ENCODE results near the gene NCAM2.

The NCAM2 gene

GRCh38 chr21:21262048-21262447 lies 263.8 kb downstream of the NCAM2 start:
- H3K36me3 ChIP-seq (ENCODE audit: control insufficient read depth in 2 of 2, insufficient read depth in 1 of 2, low read length in 2 of 2): no peaks in the 10 kb centered on the region
- no peaks in the 10 kb centered on the region for H3K9me3 ChIP-seq (ENCODE audit: control insufficient read depth, insufficient read depth, low read depth, low read length)
- no peak overlapping the region for H3K27ac ChIP-seq (ENCODE audit: extremely low read depth, low read depth, low read length)
- H3K4me1 ChIP-seq (ENCODE audit: control insufficient read depth, insufficient read depth, low read length): no peaks in the 10 kb centered on the region
- POLR2A ChIA-PET: no interaction called here
- no peak for TF ChIP-seq ZBTB21 (tag by site-specific recombination; IDR thresholded peaks at IDR 0.05)
- TF ChIP-seq ZNF416 (tag by site-specific recombination; IDR thresholded peaks at IDR 0.05): no peak
- no peak for TF ChIP-seq ZNF549 (tag by site-specific recombination; IDR thresholded peaks at IDR 0.05)
- no peak for TF ChIP-seq PRDM1 (tag by site-specific recombination; IDR thresholded peaks at IDR 0.05)
- TF ChIP-seq SP7 (tag by site-specific recombination; IDR thresholded peaks at IDR 0.05): no peak
- TF ChIP-seq ZNF768 (tag by site-specific recombination; IDR thresholded peaks at IDR 0.05): no peak
- TF ChIP-seq RBAK (tag by site-specific recombination; IDR thresholded peaks at IDR 0.05): no peak
- no peak for TF ChIP-seq ZNF580 (tag by site-specific recombination; IDR thresholded peaks at IDR 0.05)
- TF ChIP-seq ZNF677 (tag by site-specific recombination; IDR thresholded peaks at IDR 0.05): no peak
- no peak for TF ChIP-seq ZNF658 (tag by site-specific recombination; IDR thresholded peaks at IDR 0.05)
- no peak for TF ChIP-seq ZNF223 (tag by site-specific recombination; IDR thresholded peaks at IDR 0.05)
- TF ChIP-seq BCL6B (tag by site-specific recombination; IDR thresholded peaks at IDR 0.05): no peak
- no peak for TF ChIP-seq ZNF121 (tag by site-specific recombination; IDR thresholded peaks at IDR 0.05)
- TF ChIP-seq IKZF3 (tag by site-specific recombination; IDR thresholded peaks at IDR 0.05): no peak
- CTCF ChIA-PET: no interaction called here
- H3K4me3 ChIP-seq (ENCODE audit: low read depth, low read length): no peak overlapping the region

DNA sequence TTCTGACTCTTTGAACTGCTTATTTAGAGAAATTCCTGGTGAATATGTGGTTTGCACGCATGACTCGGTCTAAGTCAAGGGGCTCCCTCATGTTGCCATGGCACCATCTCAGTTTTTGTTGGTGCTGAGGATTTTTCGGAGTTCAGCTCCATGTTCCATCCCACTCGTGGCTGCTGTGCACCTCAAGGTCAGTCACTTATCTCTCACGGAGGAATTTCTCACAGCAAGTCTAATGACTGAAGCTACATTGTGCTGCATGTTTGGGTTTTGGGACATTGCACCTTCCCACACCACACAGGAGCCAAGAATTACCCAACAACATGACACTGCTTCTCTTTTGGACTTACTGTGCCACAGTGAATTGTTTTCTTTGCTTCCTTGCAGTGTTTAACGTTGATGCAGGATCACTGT lies 269.9 kb downstream of the NCAM2 start:
- Histone ChIP-seq H3K9me3 (ENCODE audit: control insufficient read depth, insufficient read depth, low read depth, low read length) (no peaks in the 10 kb centered on the region), H3K36me3 (ENCODE audit: control insufficient read depth in 2 of 2, insufficient read depth in 1 of 2, low read length in 2 of 2) (no peaks in the 10 kb centered on the region), H3K4me3 (ENCODE audit: low read depth, low read length) (no peak overlapping the region), H3K4me1 (ENCODE audit: control insufficient read depth, insufficient read depth, low read length) (no peaks in the 10 kb centered on the region), H3K27ac (ENCODE audit: extremely low read depth, low read depth, low read length) (no peak overlapping the region)
- TF ChIP-seq ZNF175 (tag by site-specific recombination; IDR thresholded peaks at IDR 0.05) (no peak), MEIS1 (CRISPR knock-in tag; IDR thresholded peaks at IDR 0.05; ENCODE audit: borderline replicate concordance) (no peak), ZNF560 (tag by site-specific recombination; IDR thresholded peaks at IDR 0.05; ENCODE audit: borderline replicate concordance) (no peak), ZNF202 (tag by site-specific recombination; IDR thresholded peaks at IDR 0.05; ENCODE audit: borderline replicate concordance) (no peak), ZNF274 (IDR thresholded peaks at IDR 0.05; ENCODE audit: low read length) (no peak), ZNF274 (tag by site-specific recombination; IDR thresholded peaks at IDR 0.05; ENCODE audit: borderline replicate concordance) (no peak), ZNF624 (tag by site-specific recombination; IDR thresholded peaks at IDR 0.05) (no peak)
- TF ChIP-seq, protein P1, sequence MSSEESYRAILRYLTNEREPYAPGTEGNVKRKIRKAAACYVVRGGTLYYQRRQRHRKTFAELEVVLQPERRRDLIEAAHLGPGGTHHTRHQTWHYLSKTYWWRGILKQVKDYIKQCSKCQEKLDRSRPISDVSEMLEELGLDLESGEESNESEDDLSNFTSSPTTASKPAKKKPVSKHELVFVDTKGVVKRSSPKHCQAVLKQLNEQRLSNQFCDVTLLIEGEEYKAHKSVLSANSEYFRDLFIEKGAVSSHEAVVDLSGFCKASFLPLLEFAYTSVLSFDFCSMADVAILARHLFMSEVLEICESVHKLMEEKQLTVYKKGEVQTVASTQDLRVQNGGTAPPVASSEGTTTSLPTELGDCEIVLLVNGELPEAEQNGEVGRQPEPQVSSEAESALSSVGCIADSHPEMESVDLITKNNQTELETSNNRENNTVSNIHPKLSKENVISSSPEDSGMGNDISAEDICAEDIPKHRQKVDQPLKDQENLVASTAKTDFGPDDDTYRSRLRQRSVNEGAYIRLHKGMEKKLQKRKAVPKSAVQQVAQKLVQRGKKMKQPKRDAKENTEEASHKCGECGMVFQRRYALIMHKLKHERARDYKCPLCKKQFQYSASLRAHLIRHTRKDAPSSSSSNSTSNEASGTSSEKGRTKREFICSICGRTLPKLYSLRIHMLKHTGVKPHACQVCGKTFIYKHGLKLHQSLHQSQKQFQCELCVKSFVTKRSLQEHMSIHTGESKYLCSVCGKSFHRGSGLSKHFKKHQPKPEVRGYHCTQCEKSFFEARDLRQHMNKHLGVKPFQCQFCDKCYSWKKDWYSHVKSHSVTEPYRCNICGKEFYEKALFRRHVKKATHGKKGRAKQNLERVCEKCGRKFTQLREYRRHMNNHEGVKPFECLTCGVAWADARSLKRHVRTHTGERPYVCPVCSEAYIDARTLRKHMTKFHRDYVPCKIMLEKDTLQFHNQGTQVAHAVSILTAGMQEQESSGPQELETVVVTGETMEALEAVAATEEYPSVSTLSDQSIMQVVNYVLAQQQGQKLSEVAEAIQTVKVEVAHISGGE (tag by site-specific recombination; conservative IDR thresholded peaks at IDR 0.05; ENCODE audit: low read depth): no peak
- TF ChIP-seq, protein P2, sequence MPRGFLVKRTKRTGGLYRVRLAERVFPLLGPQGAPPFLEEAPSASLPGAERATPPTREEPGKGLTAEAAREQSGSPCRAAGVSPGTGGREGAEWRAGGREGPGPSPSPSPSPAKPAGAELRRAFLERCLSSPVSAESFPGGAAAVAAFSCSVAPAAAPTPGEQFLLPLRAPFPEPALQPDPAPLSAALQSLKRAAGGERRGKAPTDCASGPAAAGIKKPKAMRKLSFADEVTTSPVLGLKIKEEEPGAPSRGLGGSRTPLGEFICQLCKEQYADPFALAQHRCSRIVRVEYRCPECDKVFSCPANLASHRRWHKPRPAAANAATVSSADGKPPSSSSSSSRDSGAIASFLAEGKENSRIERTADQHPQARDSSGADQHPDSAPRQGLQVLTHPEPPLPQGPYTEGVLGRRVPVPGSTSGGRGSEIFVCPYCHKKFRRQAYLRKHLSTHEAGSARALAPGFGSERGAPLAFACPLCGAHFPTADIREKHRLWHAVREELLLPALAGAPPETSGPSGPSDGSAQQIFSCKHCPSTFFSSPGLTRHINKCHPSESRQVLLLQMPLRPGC (tag by site-specific recombination; IDR thresholded peaks at IDR 0.05): no peak
- ChIA-PET CTCF (no interaction called here), POLR2A (no interaction called here)
